ENCODE data around the gene CPAMD8.
"Not testable (repeated sequence)": the region's sequence is repeated elsewhere in the genome, so short reads cannot be mapped to it uniquely, and the experiment has no call there.

Gene CPAMD8

GRCh38 chr19:16878181-16878965 is 148.2 kb downstream of the CPAMD8 start:
- no peak for DNase-seq (ENCODE audit: extremely low read depth, low read depth)
- TF ChIP-seq CTCF (IDR thresholded peaks at IDR 0.05; ENCODE audit: low read depth, low read length, missing control alignments) = no peak
- H3K4me3 ChIP-seq (replicated peaks; ENCODE audit: low read depth, low read length) = no peak overlapping the region

GRCh38 chr19:16877581-16877980 is 149.0 kb downstream of the CPAMD8 start:
- no peak for DNase-seq (ENCODE audit: extremely low read depth, low read depth)
- no peak for TF ChIP-seq CTCF (IDR thresholded peaks at IDR 0.05; ENCODE audit: low read depth, low read length, missing control alignments)
- H3K4me3 ChIP-seq (replicated peaks; ENCODE audit: low read depth, low read length) = no peak overlapping the region

- H3K4me3 ChIP-seq (replicated peaks; ENCODE audit: low read depth, low read length) = no peak overlapping the region
- DNase-seq (ENCODE audit: extremely low read depth, low read depth) = no peak
- no peak for TF ChIP-seq CTCF (IDR thresholded peaks at IDR 0.05; ENCODE audit: low read depth, low read length, missing control alignments)
Observed at GRCh38 chr19:16876904-16877361, 149.7 kb downstream of the CPAMD8 start.

GRCh38 chr19:16875584-16876555 is 150.7 kb downstream of the CPAMD8 start:
- no peak for DNase-seq (ENCODE audit: extremely low read depth, low read depth)

GRCh38 chr19:16874978-16875299 is 151.7 kb downstream of the CPAMD8 start:
- not testable (repeated sequence) for DNase-seq (ENCODE audit: extremely low read depth, low read depth); H3K4me3 ChIP-seq (replicated peaks; ENCODE audit: low read depth, low read length)

More at GRCh38 chr19:16875584-16876555, 150.7 kb downstream of the CPAMD8 start:
- no peak overlapping the region for H3K4me3 ChIP-seq (replicated peaks; ENCODE audit: low read depth, low read length)
- TF ChIP-seq CTCF (IDR thresholded peaks at IDR 0.05; ENCODE audit: low read depth, low read length, missing control alignments) = no peak

GRCh38 chr19:16874250-16874977 is 152.2 kb downstream of the CPAMD8 start:
- H3K4me3 ChIP-seq (replicated peaks; ENCODE audit: low read depth, low read length) = no peak overlapping the region
- no peak for TF ChIP-seq CTCF (IDR thresholded peaks at IDR 0.05; ENCODE audit: low read depth, low read length, missing control alignments)
- no peak for DNase-seq (ENCODE audit: extremely low read depth, low read depth)
